GM21723 (cell line): ENCODE results near the gene ATP6V1C2.
A peak's percentile ranks its signal among the peaks of the same experiment; 100 is the strongest.

Source experiments
- ATAC-seq: cut with Tn5 transposase; IDR thresholded peaks from one replicate; pipeline ENCODE4 v1.9.1; 2021; ENCODE audit warnings: mild to moderate bottlenecking, moderate library complexity; ENCODE audit not compliant: unreplicated experiment

The ATP6V1C2 gene

GRCh38 chr2:10721396-10722251 is at the start of gene ATP6V1C2:
Gene ATP6V1C2, plus strand, starts transcription at chr2:10721630. Its CDS starts 1,220 bp downstream, at chr2:10722850.
- peak; percentile 72 for ATAC-seq

GRCh38 chr2:10675131-10675530 is 46.3 kb upstream of the ATP6V1C2 start:
- ATAC-seq = no peak

- ATAC-seq = no peak
Measured at GRCh38 chr2:10678225-10678624, 43.2 kb upstream of the ATP6V1C2 start.

- ATAC-seq = no peak
Measured at GRCh38 chr2:10680214-10680613, 41.2 kb upstream of the ATP6V1C2 start.

- ATAC-seq = no peak
Measured at GRCh38 chr2:10680957-10681356, 40.5 kb upstream of the ATP6V1C2 start.

- ATAC-seq = no peak
Measured at GRCh38 chr2:10686176-10686730, 35.2 kb upstream of the ATP6V1C2 start.

GRCh38 chr2:10688921-10689807 is 32.3 kb upstream of the ATP6V1C2 start:
- peak; percentile 27 for ATAC-seq

GRCh38 chr2:10691521-10691920 is 29.9 kb upstream of the ATP6V1C2 start:
- ATAC-seq = no peak

- ATAC-seq = no peak
Measured at GRCh38 chr2:10700078-10700803, 21.2 kb upstream of the ATP6V1C2 start.

- ATAC-seq = no peak
Measured at GRCh38 chr2:10704034-10704594, 17.3 kb upstream of the ATP6V1C2 start.

GRCh38 chr2:10706033-10706432 is 15.4 kb upstream of the ATP6V1C2 start:
- ATAC-seq = no peak

GRCh38 chr2:10707831-10708230 is 13.6 kb upstream of the ATP6V1C2 start:
- ATAC-seq = no peak

GRCh38 chr2:10709290-10709939 is 12.0 kb upstream of the ATP6V1C2 start:
- no peak for ATAC-seq

- ATAC-seq = no peak
Measured at GRCh38 chr2:10712185-10712809, 9.1 kb upstream of the ATP6V1C2 start.

GRCh38 chr2:10716581-10716980 is 4.8 kb upstream of the ATP6V1C2 start:
- no peak for ATAC-seq

GRCh38 chr2:10717628-10718027 is 3.8 kb upstream of the ATP6V1C2 start:
- no peak for ATAC-seq

GRCh38 chr2:10720306-10720705 is 1.1 kb upstream of the ATP6V1C2 start:
- ATAC-seq = no peak

GRCh38 chr2:10720947-10721395 is 459 bp upstream of the ATP6V1C2 start:
- no peak for ATAC-seq

- ATAC-seq = no peak
Measured at GRCh38 chr2:10722252-10722825, 909 bp downstream of the ATP6V1C2 start.
